Peyer's patch (tissue), 4 donors: ENCODE results near the gene INSRR. TPM values are rescaled to one million over a fixed set of nuclear protein-coding genes. Genes with fewer than 3 reads are reported as not detected.

ENCODE experiments used
- DNase-seq, 3 donors: peaks; one replicate each; pipeline ENCODE4 v3.0.0-alpha.2; 2017 to 2019
- H3K27ac ChIP-seq, 4 donors: fragments of 200-600 bp; sonication (generic); one replicate each; pipeline ENCODE4 v1.5.1; 2016 to 2019
- H3K27me3 ChIP-seq, 2 donors: fragments of 200-600 bp; sonication (generic); one replicate each; pipeline ENCODE4 v1.5.1; 2019
- H3K36me3 ChIP-seq, 3 donors: fragments of 200-600 bp; sonication (generic); one replicate each; pipeline ENCODE4 v1.5.1; 2016 to 2019
- H3K4me1 ChIP-seq, 4 donors: fragments of 200-600 bp; sonication (generic); one replicate each; pipeline ENCODE4 v1.5.1; 2016 to 2019
- H3K4me3 ChIP-seq, 4 donors: fragments of 200-600 bp; sonication (generic); 1 replicate in 3 of 4; 2 replicates in 1 of 4; pipeline ENCODE4 v1.5.1; 2016 to 2019; ENCODE audit warnings: mild to moderate bottlenecking in 1 of 4
- H3K9me3 ChIP-seq, 4 donors: fragments of 200-600 bp; sonication (generic); one replicate each; pipeline ENCODE4 v1.5.1; 2016 to 2019; ENCODE audit warnings: mild to moderate bottlenecking in 1 of 4
- CTCF ChIP-seq, 6 experiments: fragments of 450-650 bp in 4 of 6; fragments of 200-600 bp in 2 of 6; sonication (generic) in 1 of 6; IDR thresholded peaks; one replicate each; pipeline ENCODE4 v1.5.1; 2017 to 2019; ENCODE audit warnings: antibody characterized with exemption in 6 of 6, mild to moderate bottlenecking in 3 of 6, moderate library complexity in 1 of 6
- POLR2A ChIP-seq, 2 donors: fragments of 450-650 bp; IDR thresholded peaks; one replicate each; pipeline ENCODE4 v1.5.1; 2017; ENCODE audit warnings: antibody characterized with exemption in 2 of 2, mild to moderate bottlenecking in 2 of 2, moderate library complexity in 2 of 2
- total RNA-seq, 4 donors: library from RNA; depleted of rRNA; stranded (reverse); fragments of >200 nt; gene quantifications; one replicate each; pipeline ENCODE4 v1.1.0, GENCODE V29; 2016

The INSRR gene
- total RNA-seq, 4 donors from 2014 or later = not detected

- Histone ChIP-seq H3K27ac (no peak overlapping the region), H3K27me3 (peaks cover 0 to 14% of the 10 kb centered on the region in 2 donors)
Observed at GRCh38 chr1:156842618-156843300, 16.2 kb downstream of the INSRR start.

GRCh38 chr1:156841295-156841855, 17.5 kb downstream of the INSRR start:
- no peak for TF ChIP-seq POLR2A (IDR thresholded peaks at IDR 0.05)
- TF ChIP-seq CTCF (IDR thresholded peaks at IDR 0.05) = no peak
- peaks cover 0 to 11% (median 0%) of the 10 kb centered on the region in 4 donors for H3K4me1 ChIP-seq
- H3K9me3 ChIP-seq = no peaks in the 10 kb centered on the region
- no peaks in the 10 kb centered on the region for H3K36me3 ChIP-seq
- peaks cover 0 to 14% of the 10 kb centered on the region in 2 donors for H3K27me3 ChIP-seq
- H3K4me3 ChIP-seq = no peak overlapping the region
- DNase-seq = no peak
- H3K27ac ChIP-seq = no peak overlapping the region

More at GRCh38 chr1:156842618-156843300, 16.2 kb downstream of the INSRR start:
- TF ChIP-seq CTCF (IDR thresholded peaks at IDR 0.05) = no peak
- TF ChIP-seq POLR2A (IDR thresholded peaks at IDR 0.05) = no peak
- DNase-seq = no peak
- no peaks in the 10 kb centered on the region for H3K9me3 ChIP-seq
- H3K36me3 ChIP-seq = no peaks in the 10 kb centered on the region
- no peak overlapping the region for H3K4me3 ChIP-seq
- peaks cover 0 to 11% (median 0%) of the 10 kb centered on the region in 4 donors for H3K4me1 ChIP-seq

DNA sequence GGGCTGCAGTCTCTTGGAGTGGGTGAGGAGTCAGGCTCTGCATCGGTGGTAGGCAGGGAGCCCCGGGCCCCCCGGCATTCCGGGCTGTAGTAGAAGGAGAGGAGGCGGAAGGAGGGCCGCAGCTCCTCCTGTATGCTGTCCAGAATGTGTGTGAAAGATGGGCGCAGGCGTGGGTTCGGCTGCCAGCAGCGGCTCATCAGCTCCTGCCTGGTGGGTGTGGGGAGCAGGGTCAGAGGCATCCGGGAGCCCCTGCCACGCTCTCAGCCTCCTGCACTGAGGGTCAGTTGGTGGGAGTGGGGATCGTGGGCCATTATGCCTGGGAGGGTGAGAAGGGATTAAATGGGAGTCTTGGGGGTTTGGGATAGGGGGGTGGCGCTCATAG, 18.0 kb downstream of the INSRR start:
- H3K4me3 ChIP-seq = no peak overlapping the region
- H3K9me3 ChIP-seq = no peaks in the 10 kb centered on the region
- H3K27ac ChIP-seq = no peak overlapping the region
- H3K27me3 ChIP-seq = peaks cover 0 to 14% of the 10 kb centered on the region in 2 donors
- DNase-seq = no peak
- H3K36me3 ChIP-seq = no peaks in the 10 kb centered on the region
- no peak for TF ChIP-seq CTCF (IDR thresholded peaks at IDR 0.05)
- TF ChIP-seq POLR2A (IDR thresholded peaks at IDR 0.05) = no peak
- peaks cover 0 to 11% (median 0%) of the 10 kb centered on the region in 4 donors for H3K4me1 ChIP-seq

GRCh38 chr1:156840186-156840897, 18.6 kb downstream of the INSRR start:
- H3K36me3 ChIP-seq = no peaks in the 10 kb centered on the region
- no peak for DNase-seq
- no peak overlapping the region for H3K27ac ChIP-seq
- peaks cover 0 to 14% of the 10 kb centered on the region in 2 donors for H3K27me3 ChIP-seq
- H3K4me3 ChIP-seq = no peak overlapping the region
- no peaks in the 10 kb centered on the region for H3K9me3 ChIP-seq
- TF ChIP-seq POLR2A (IDR thresholded peaks at IDR 0.05) = no peak
- TF ChIP-seq CTCF (IDR thresholded peaks at IDR 0.05) = no peak
- H3K4me1 ChIP-seq = peaks cover 0 to 6% (median 0%) of the 10 kb centered on the region in 4 donors

DNA sequence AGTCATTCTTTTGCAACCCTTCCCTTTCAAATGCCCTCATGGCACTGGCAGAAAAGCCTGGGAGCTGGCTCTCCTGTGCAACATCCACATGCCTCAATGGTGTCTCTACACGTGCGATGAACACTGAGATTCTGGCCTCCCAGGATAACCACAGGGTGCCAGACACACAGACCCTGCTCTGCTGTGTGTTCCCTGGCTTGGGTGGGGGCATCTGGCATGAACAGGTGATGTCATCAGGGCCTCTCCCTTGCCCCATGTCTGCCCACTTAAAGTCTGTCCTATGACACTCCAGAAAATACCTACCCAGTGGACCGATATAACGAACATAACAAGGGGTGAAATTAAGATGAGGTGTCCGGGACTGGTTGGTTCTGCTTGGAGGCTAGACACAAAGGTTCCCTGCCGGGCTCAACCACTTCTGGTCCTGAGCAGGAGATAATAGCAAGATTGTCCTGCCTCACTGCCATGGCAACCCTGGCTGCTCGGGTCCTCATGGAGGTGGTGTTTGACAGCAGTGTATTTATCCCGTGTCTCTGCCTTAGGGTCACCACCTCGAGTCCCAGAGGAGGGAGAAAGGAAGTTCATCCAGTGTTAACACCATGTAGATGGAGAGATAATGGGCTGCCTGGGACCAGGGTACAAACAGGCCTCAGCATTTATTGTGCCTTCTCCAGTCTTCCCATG, 19.3 kb downstream of the INSRR start:
- H3K9me3 ChIP-seq = no peaks in the 10 kb centered on the region
- peaks cover 0 to 8% of the 10 kb centered on the region in 2 donors for H3K27me3 ChIP-seq
- H3K36me3 ChIP-seq = no peaks in the 10 kb centered on the region
- DNase-seq = no peak
- no peaks in the 10 kb centered on the region for H3K4me1 ChIP-seq
- H3K27ac ChIP-seq = no peak overlapping the region
- TF ChIP-seq POLR2A (IDR thresholded peaks at IDR 0.05) (no peak), CTCF (IDR thresholded peaks at IDR 0.05) (no peak)
- no peak overlapping the region for H3K4me3 ChIP-seq
